Keratinocyte (primary cell): ENCODE measurements around the gene VWDE. TPM values are rescaled to one million over a fixed set of nuclear protein-coding genes. Genes with fewer than 3 reads are reported as not detected.

Experiments used
- DNase-seq: peaks from one replicate; pipeline ENCODE4 v3.0.0-alpha.2; 2011; ENCODE audit warnings: low read depth, missing footprints, low spot score
- FAIRE-seq: peaks from 2 replicates; lab custom pipeline; 2011; peaks lifted over from hg19 to GRCh38; lab: Jason Lieb, UNC
- H2AFZ ChIP-seq: 2 replicates; pipeline ENCODE4 v1.6.0; 2012; ENCODE audit warnings: low read length, control low read depth, inconsistent platforms; ENCODE audit not compliant: control insufficient read depth
- H3K27ac ChIP-seq: 2 replicates; pipeline ENCODE4 v1.5.1; 2011; ENCODE audit warnings: low read length; ENCODE audit not compliant: control insufficient read depth, insufficient read depth
- H3K27me3 ChIP-seq: 3 replicates; pipeline ENCODE4 v1.6.0; 2011; ENCODE audit warnings: low read length; ENCODE audit not compliant: control insufficient read depth, insufficient read depth; ENCODE audit errors: extremely low read depth
- H3K36me3 ChIP-seq, 2 experiments: 2 replicates in 1 of 2; 3 replicates in 1 of 2; pipeline ENCODE4 v1.5.1; 2011; ENCODE audit warnings: low read length in 2 of 2, mild to moderate bottlenecking in 1 of 2; ENCODE audit not compliant: control insufficient read depth in 2 of 2, insufficient read depth in 2 of 2; ENCODE audit errors: extremely low read depth in 1 of 2
- H3K4me1 ChIP-seq: 3 replicates; pipeline ENCODE4 v1.5.1; 2011; ENCODE audit warnings: low read length; ENCODE audit not compliant: control insufficient read depth, insufficient read depth; ENCODE audit errors: extremely low read depth
- H3K4me2 ChIP-seq: 3 replicates; pipeline ENCODE4 v1.6.0; 2011; ENCODE audit warnings: low read depth, low read length; ENCODE audit not compliant: control insufficient read depth, insufficient read depth; ENCODE audit errors: extremely low read depth
- H3K4me3 ChIP-seq, 3 experiments: fragments of 200-600 bp in 1 of 3; sonication (generic) in 1 of 3; 2 replicates in 2 of 3; 3 replicates in 1 of 3; pipeline ENCODE4 v1.5.1; 2011 to 2016; ENCODE audit warnings: low read length in 3 of 3, mild to moderate bottlenecking in 3 of 3, control low read depth in 2 of 3, inconsistent platforms in 1 of 3, low read depth in 1 of 3, mixed read lengths in 1 of 3, mixed run types in 1 of 3, moderate library complexity in 1 of 3; ENCODE audit not compliant: control insufficient read depth in 2 of 3, insufficient read depth in 2 of 3; ENCODE audit errors: extremely low read depth in 1 of 3
- H3K79me2 ChIP-seq: 2 replicates; pipeline ENCODE4 v1.6.0; 2012; ENCODE audit warnings: low read length; ENCODE audit not compliant: control insufficient read depth, insufficient read depth
- H3K9ac ChIP-seq: 3 replicates; pipeline ENCODE4 v1.6.0; 2011; ENCODE audit warnings: low read length; ENCODE audit not compliant: control insufficient read depth, insufficient read depth; ENCODE audit errors: extremely low read depth
- H3K9me1 ChIP-seq: 3 replicates; pipeline ENCODE4 v1.6.0; 2011; ENCODE audit warnings: low read length; ENCODE audit not compliant: control insufficient read depth, insufficient read depth; ENCODE audit errors: extremely low read depth
- H3K9me3 ChIP-seq: 2 replicates; pipeline ENCODE4 v1.5.1; 2012; ENCODE audit warnings: low read depth, low read length; ENCODE audit not compliant: control insufficient read depth
- H4K20me1 ChIP-seq: 3 replicates; pipeline ENCODE4 v1.6.0; 2011; ENCODE audit warnings: low read length; ENCODE audit not compliant: control insufficient read depth, insufficient read depth; ENCODE audit errors: extremely low read depth
- EZH2 ChIP-seq: IDR thresholded peaks from one replicate; pipeline ENCODE4 v1.6.1; 2012; ENCODE audit warnings: inconsistent platforms, mild to moderate bottlenecking, low read length, moderate library complexity
- dilution Hi-C: fragments of 300-500 bp; cut with MboI; formaldehyde crosslinking; loops from one replicate; pipeline ENCODE4 v1.7.0; 2020; ENCODE audit warnings: low sequenced_read_pairs; ENCODE audit not compliant: extremely low pct_ligation_motif_present
- polyA plus RNA-seq, 5 experiments: library from polyadenylated mRNA; depleted of rRNA in 3 of 5; stranded (reverse) in 3 of 5; stranded (forward) in 1 of 5; unstranded in 1 of 5; fragments of >200 nt; gene quantifications; 1 replicate in 1 of 5; 2 replicates in 3 of 5; 3 replicates in 1 of 5; pipeline versions ENCODE4 v1.2.1 to v1.2.3, GENCODE V29; 2011 to 2012; ENCODE audit warnings: missing spikeins in 2 of 5, low read depth in 1 of 5, low replicate concordance in 1 of 5
- TF ChIP-seq, protein P1 (sequence below), 3 experiments: IDR thresholded peaks in 1 of 3; conservative IDR thresholded peaks in 1 of 3; optimal IDR thresholded peaks in 1 of 3; 2 replicates in 2 of 3; 3 replicates in 1 of 3; pipeline versions ENCODE3 to v1.5.1; 2011; ENCODE audit warnings: low read length in 3 of 3, mild to moderate bottlenecking in 3 of 3, moderate library complexity in 2 of 3, control low read depth in 1 of 3, inconsistent platforms in 1 of 3; ENCODE audit not compliant: insufficient read depth in 2 of 3; ENCODE audit errors: extremely low read depth in 1 of 3

VWDE gene
- polyA plus RNA-seq, 1 donor (not counting 4 experiments of a cell fraction or from before 2014, with no cell fraction given) = 0.01 TPM

DNA sequence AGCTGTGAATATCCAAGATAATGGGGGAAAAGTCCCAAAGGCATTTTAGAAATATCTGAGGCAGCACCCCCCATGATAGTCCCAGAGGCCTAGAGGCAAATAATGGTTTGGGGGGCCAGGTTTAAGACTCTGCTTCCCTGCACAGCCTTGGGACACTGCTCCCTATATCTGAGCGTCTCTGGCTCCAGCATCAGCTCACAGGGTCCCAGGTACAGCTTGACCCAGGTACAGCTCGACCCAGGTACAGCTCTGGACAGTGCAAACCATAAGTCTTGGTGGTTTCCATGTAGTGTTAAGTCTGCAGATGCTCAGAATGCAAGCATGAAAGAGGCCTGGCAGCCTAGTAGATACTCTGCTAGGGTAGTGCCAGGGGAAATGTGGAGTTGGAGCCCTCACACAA lies 47.0 kb upstream of the VWDE start:
- no peaks in the 10 kb centered on the region for H3K4me1 ChIP-seq
- H4K20me1 ChIP-seq = no peaks in the 10 kb centered on the region
- H3K27me3 ChIP-seq = no peaks in the 10 kb centered on the region
- H3K4me3 ChIP-seq = no peak overlapping the region
- no peak overlapping the region for H3K4me2 ChIP-seq
- FAIRE-seq (no peak), DNase-seq (no peak)
- dilution Hi-C loops = no loop called here
- H3K79me2 ChIP-seq = no peaks in the 10 kb centered on the region
- H3K9me1 ChIP-seq = no peaks in the 10 kb centered on the region
- no peak overlapping the region for H3K9ac ChIP-seq
- H3K9me3 ChIP-seq = no peaks in the 10 kb centered on the region
- H3K36me3 ChIP-seq = no peaks in the 10 kb centered on the region
- no peak for TF ChIP-seq EZH2
- TF ChIP-seq, protein P1, sequence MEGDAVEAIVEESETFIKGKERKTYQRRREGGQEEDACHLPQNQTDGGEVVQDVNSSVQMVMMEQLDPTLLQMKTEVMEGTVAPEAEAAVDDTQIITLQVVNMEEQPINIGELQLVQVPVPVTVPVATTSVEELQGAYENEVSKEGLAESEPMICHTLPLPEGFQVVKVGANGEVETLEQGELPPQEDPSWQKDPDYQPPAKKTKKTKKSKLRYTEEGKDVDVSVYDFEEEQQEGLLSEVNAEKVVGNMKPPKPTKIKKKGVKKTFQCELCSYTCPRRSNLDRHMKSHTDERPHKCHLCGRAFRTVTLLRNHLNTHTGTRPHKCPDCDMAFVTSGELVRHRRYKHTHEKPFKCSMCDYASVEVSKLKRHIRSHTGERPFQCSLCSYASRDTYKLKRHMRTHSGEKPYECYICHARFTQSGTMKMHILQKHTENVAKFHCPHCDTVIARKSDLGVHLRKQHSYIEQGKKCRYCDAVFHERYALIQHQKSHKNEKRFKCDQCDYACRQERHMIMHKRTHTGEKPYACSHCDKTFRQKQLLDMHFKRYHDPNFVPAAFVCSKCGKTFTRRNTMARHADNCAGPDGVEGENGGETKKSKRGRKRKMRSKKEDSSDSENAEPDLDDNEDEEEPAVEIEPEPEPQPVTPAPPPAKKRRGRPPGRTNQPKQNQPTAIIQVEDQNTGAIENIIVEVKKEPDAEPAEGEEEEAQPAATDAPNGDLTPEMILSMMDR (optimal IDR thresholded peaks at IDR 0.05 in 1 of 3, IDR thresholded peaks at IDR 0.05 in 1 of 3, conservative IDR thresholded peaks at IDR 0.05 in 1 of 3; ENCODE audit: extremely low read depth in 1 of 3, insufficient read depth in 2 of 3, low read length in 3 of 3) = no peak
- H3K27ac ChIP-seq = no peak overlapping the region
- H2AFZ ChIP-seq = no peak overlapping the region

DNA sequence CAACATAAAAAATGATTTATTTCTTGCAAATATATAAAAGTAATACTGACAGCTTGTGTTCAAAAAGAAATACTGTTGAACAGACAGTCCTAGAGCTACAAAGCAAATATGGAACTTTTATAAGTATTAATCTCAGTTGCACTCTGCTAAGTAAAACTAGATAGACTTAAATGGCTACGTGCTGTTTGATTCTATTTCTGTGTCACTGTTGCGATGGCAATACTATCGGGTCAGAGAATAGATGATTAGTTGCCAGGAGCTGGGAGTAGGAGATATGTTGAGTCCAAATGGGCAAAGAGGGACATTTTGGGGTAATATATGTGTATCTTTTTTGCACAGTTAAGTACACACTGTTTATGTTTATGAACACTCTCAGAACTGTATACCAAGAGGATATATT lies 41.1 kb upstream of the VWDE start:
- H3K9me1 ChIP-seq = no peaks in the 10 kb centered on the region
- H3K9me3 ChIP-seq = no peaks in the 10 kb centered on the region
- TF ChIP-seq EZH2 = no peak
- TF ChIP-seq, protein P1 (optimal IDR thresholded peaks at IDR 0.05 in 1 of 3, IDR thresholded peaks at IDR 0.05 in 1 of 3, conservative IDR thresholded peaks at IDR 0.05 in 1 of 3; ENCODE audit: extremely low read depth in 1 of 3, insufficient read depth in 2 of 3, low read length in 3 of 3) = no peak
- no peaks in the 10 kb centered on the region for H3K4me1 ChIP-seq
- DNase-seq = no peak
- no peak for FAIRE-seq
- no peak overlapping the region for H3K4me3 ChIP-seq
- H3K27me3 ChIP-seq = no peaks in the 10 kb centered on the region
- no peak overlapping the region for H3K27ac ChIP-seq
- H3K79me2 ChIP-seq = no peaks in the 10 kb centered on the region
- no peak overlapping the region for H2AFZ ChIP-seq
- no peak overlapping the region for H3K9ac ChIP-seq
- no peaks in the 10 kb centered on the region for H3K36me3 ChIP-seq
- no peak overlapping the region for H3K4me2 ChIP-seq
- no peaks in the 10 kb centered on the region for H4K20me1 ChIP-seq
- dilution Hi-C loops = no loop called here
